GM19467 (cell line): ENCODE data around the gene RNF212B.
A peak's percentile ranks its signal among the peaks of the same experiment; 100 is the strongest.
"Not testable (repeated sequence)": the region's sequence is repeated elsewhere in the genome, so short reads cannot be mapped to it uniquely, and the experiment has no call there.

Source experiments
- ATAC-seq: cut with Tn5 transposase; IDR thresholded peaks from one replicate; pipeline ENCODE4 v1.9.1; 2021; ENCODE audit warnings: mild to moderate bottlenecking, moderate library complexity; ENCODE audit not compliant: unreplicated experiment

Gene RNF212B

DNA sequence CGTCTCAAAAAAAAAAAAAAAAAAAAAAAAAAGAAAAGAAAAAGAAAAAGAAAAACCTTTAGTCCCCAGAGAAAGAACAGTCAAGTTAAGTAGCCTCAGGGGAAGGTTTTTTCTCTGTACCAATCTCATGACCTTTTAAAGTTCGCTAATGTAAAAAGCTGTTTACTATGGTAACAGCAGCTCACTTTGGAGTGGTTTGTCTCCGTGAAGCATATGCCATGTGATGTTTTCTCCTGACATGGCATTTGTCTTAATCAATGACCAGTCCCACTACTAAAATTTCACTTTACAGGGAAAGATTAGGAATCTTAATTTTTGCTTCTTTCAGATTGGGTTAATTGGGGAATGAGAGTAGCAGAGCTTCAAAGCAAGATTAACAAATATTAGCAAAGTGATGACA is 4.3 kb downstream of the RNF212B start:
- ATAC-seq = no peak

DNA sequence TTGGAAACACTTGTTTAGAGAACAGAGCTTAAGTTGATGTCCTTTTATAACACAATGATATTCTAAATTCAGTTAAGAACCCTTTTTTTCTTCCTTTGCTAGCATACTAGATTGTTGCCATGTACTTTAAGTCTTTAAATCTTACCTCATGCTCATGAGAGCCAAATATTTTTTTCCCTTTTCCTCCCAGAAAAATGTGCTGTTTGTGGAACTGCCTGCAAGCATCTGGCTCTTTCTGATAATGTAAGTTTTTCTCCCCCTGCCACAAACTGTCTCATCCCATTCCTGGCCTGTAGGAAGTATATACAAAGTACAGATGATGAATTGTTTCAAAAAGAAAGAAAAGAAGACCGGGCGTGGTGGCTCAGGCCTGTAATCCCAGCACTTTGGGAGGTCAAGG is 5.3 kb downstream of the RNF212B start:
- no peak for ATAC-seq

DNA sequence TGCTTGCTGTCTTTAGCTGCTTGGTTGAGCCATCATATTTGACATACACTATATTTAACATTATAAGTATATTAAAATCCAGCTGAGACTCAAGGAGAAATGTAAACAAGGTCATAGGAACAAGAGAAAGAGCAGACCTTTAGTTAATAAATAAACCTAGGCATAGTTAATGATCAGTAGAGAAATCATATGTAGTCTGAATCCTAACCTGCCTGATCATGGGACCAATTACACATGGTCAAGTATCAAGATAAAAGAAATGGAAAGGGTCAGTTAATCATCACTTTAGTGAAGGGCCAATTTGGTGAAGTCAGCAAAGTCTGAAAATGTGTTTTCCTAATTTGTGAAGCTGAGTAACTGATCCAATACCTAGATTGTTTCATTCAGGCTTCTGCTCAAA is 7.5 kb downstream of the RNF212B start:
- ATAC-seq = no peak

DNA sequence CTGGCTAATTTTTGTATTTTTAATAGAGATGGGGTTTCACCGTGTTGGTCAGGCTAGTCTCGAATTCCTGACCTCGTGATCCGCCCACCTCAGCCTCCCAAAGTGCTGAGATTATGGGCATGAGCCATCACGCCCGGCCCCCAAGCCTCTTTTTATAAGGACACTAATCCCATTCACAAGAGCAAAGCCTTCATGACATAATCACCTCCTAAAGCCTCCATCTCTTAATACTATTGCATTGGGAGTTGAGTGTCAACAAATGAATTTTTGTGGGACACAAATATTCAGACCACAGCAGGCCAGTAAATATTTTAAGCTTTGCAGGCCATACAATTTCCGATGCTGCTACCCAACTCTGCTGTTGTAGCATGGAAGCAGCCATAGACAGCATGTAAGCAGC is 10.9 kb downstream of the RNF212B start:
- ATAC-seq = no peak

DNA sequence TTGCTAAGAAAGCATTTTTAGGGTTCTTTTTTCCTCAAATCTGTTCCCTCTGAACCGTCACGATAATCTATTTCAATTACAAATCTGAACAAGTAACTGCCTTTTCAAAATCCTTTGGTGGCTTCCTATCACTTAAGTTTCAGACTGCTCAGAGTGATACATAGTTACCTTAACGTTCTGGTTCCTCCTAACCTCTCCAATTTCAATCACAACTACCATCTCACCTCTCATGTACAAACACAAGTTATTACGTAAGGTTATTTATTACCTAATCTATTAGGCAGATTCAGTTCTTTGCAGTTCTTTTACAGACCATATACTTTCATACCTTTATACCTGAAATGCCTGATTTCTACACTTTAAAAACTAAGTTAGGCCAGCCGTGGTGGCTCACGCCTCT is 12.1 kb downstream of the RNF212B start:
- no peak for ATAC-seq

DNA sequence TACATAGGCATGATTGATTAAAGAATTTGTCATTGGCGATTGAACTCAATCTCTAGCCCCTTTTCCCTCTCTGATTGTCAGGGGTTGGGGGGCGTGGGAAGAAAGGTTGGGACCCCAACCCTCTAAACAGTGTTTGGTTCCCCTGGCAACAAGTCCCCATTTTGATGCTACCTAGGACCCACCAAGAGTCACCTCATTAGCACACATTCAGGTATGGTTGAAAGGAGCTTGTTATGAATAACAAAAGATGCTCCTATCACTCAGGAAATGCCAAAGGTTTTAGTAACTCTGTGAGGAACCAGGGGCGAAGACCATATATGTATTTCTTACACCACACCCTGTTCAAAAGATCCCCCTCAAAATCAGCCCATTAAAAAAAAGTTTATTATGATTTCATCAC is 14.3 kb downstream of the RNF212B start:
- no peak for ATAC-seq

DNA sequence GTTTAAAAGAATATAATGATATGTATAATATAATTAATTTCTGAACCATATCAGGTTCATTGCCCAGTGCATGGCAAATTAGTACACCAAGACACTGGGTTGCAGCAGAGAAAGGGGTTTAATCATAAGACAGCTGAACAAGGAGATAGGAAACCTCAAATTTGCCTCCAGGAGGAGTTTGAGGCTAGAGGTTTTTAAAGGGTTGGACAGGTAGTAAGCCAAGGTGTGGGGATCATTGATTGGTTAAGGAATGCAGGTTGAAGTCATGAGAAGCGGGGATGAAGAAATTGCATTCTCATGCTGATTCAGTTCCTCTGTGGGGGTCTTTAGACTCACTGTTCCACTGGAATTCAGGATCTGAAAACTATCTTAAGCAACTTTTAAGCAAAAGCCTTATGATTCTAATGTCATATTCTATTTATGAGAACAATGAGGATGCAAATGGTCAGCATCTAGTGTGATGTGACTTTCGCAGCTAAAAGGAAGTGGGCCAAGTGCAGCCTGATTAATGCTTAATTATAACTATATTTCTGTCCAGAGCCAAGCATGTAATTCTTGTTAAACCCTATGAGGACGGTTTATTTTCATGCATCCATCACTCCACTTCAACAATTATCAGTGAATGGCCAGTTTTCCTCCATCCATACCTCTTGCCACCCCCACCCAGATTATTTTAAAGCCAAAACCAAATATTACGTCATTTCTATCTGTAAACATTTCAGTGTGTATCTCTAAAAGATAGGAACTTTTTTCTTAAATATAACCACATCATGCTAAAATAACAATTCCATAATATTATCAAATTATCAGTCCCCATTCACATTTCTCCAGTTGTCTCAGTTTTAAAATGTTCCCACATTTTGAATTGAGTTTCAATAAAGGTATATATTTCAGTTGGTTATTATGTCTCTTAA is 14.9 kb downstream of the RNF212B start:
- ATAC-seq = no peak

DNA sequence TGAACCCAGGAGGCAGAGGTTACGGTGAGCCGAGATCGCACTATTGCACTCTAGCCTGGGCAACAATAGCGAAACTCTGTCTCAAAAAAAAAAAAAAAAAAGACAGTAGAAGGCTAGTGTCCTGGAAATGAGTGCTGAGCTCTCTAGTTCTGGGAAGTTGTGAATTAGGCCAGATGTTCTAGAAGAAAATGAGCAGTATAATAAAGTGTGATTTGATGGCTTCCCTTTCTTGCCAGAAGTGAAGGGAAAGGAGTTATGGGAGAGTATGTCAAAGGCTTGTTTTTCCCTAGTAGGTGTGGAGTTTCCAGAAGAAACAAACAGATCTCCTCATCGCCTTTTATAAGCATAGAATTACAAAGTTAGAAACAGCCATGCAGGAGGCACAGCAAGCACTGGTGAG is 20.5 kb downstream of the RNF212B start:
- ATAC-seq = no peak

DNA sequence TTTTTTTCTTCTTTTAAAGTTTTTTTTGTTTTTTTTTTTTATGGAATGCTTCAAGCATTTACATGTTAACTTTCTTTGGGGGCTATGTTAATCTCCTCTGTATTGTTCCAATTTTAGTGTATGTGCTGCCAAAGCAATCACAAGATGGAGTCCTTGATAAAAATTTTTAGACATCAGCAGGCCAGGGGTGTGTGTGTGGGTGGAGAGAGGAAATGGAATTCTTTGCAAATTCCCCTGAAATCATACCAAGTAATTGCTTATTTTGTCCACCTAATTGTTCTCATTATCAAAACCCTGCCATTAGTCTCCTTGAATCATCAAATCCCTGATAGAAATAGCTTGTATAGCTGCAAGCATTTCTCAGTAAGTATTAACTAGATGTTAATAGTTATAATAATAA is 21.7 kb downstream of the RNF212B start:
- no peak for ATAC-seq

DNA sequence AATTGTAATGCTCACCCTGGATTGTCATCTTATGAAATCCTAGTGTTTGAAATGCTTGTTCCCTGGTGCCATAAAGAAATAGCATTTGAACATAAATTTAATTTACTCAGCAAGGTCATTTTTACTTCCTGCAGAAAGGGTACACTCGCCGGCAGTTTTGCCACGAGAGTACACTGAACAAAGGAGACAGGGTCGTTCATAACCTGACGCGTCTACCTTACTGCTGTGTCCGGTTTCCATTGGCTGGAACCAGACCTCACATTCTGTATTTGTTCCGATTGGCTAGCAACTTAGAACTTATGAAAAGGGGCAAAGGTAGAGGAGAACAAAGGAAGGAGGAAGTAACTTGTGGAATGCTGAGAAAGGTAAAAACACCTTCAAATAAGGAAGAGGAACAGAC is 23.1 kb downstream of the RNF212B start:
- ATAC-seq = not testable (repeated sequence)

DNA sequence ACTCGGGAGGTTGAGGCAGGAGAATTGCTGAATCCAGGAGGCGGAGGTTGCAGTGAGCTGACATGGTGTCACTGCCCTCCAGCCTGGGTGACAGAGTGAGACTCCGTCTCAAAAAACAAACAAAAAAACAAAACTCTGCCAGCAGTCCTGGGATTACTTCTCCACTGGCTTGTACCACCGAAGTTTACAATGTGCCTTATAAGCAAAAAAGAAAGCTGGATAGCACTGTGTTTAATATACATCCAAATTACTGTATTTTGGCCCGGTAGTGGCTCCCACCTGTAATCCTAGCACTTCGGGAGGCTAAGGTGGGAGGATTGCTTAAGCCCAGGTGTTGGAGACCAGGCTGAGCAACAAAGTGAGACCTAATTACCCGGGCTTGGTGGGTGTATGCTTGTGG is 31.5 kb downstream of the RNF212B start:
- ATAC-seq = no peak

DNA sequence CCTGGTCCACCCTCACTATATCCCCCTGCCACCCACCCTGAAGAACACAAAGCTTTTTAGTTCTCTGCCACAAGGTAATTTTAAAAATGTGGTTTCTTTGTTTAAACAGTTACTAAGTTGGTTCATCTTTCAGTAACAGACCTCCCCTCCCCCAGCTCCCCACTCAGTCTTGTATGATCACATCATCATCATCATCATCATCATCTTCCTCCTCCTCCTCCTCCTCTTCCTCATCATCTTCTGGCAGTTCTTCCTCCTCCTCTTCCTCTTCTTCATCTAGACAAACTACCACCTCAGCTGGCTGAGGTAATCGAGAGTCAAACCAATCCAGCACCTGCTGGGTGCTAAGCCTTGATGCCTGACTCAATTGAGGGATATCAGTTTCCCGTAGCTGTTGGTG is 37.7 kb downstream of the RNF212B start:
- ATAC-seq = no peak

DNA sequence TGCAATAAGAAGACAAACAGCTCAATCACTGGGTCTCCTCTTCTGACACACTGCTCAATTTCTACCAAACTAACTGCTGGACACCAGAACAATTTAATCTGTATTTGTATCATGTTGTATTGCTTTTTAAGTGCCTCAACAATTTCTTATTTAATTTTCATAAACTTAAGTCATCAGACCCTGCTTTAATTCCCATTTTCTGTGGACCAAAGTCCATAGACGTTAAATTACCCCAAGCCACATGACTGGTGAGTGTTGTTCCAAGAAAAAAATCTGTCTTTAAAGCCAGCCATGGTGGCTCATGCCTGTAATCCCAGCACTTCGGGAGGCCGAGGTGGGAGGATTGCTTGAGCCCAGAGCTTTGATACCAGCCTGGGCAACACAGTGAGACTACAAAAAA is 39.5 kb downstream of the RNF212B start:
- no peak for ATAC-seq

DNA sequence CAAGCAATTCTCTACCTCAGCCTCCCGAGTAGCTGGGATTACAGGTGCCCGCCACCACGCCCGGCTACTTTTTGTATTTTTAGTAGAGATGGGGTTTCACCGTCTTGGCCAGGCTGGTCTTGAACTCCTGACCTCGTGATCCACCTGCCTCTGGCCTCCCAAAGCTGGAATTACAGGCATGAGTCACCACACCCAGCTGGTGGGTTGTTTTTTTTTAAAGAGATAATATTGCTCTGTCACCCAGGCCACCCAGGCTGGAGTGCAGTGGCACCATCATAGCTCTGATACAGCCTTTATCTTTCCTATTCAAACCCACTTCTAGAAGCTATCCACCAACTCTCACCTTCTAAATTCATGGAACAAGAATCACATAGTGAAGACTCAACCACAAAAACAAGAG is 40.2 kb downstream of the RNF212B start:
- not testable (repeated sequence) for ATAC-seq

DNA sequence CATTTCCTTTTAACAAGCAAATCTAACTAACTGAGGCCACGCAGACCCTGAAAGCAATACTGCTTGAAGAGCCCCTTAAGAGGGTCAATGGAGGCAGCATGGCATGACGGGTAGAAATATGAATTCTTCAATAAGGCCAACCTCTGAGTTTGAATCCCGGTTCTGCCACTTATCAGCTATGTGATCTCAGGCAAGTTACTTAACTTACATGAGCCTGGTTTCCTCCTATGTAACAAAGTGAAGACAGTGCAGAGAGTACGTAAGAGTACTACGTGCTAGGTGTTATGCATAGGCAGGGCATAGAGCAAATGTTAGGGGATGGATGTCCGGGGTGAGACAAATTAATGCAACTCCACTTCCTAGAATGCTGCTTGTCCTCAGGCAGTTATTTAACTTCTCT is 43.5 kb downstream of the RNF212B start:
- ATAC-seq = no peak

DNA sequence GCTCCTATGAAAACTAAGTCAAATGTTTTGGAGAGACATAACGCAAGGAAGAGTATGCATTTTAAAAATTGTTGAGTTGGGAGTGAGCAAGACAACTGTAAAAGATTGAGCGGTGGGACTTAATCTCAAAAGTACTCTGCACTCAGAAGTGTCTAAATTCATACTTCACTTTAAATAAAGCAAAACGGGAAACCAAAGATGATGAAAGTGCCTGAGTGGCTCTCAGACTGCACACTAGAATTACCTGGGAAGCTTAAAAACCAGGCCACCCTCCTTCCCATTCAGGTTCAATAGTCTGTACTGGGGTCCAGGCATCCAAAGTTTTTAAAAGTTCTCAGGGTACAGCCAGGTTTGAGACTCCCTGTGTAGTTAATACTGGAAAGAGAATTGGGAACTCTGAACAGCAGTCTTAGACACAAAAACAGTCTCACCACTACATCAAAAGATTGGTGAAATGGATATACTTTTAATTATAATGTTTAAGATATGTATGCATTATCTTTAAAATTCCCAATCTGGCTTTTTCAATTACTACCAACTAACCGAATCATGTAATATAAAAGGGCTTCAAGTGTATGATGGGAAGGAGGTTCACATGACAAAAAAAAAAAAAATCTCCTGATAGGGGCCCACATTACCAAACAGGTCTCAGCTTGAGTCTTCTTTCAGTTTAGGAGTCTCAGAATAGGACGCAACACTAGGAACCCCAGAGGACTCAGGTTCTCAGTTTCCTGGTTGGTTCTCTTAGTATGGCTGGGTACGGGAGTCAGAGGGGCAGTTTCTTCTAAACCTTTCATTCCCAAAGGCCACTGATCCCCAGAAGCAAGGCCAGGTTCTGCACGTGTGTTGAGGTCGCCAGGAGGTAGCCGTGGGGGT is 47.2 kb downstream of the RNF212B start:
- ATAC-seq = no peak

DNA sequence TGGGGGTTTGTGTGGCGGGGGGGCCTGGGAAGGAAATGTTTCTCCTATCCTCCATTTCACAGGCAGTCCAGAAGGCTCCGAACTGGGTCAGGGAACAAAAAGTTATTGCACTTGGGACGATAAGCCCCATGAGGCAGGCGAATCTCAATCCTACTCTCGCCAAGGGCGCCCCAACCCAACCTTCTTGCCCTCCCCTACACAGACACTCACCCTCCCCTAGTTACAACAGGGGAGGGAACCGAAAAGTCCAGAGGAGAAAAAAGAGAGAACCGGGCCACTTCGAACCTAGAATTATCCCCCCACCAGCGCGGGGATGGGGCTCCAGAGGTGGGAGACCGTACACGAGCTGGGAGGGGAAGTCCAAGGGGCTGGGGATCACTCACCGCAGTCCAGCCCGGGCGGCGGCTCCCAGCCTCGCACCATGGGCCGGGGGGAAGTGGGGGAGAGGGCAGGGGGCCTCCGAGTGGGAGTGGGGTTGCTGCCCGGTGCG is 47.8 kb downstream of the RNF212B start:
- peak; percentile 13 for ATAC-seq

DNA sequence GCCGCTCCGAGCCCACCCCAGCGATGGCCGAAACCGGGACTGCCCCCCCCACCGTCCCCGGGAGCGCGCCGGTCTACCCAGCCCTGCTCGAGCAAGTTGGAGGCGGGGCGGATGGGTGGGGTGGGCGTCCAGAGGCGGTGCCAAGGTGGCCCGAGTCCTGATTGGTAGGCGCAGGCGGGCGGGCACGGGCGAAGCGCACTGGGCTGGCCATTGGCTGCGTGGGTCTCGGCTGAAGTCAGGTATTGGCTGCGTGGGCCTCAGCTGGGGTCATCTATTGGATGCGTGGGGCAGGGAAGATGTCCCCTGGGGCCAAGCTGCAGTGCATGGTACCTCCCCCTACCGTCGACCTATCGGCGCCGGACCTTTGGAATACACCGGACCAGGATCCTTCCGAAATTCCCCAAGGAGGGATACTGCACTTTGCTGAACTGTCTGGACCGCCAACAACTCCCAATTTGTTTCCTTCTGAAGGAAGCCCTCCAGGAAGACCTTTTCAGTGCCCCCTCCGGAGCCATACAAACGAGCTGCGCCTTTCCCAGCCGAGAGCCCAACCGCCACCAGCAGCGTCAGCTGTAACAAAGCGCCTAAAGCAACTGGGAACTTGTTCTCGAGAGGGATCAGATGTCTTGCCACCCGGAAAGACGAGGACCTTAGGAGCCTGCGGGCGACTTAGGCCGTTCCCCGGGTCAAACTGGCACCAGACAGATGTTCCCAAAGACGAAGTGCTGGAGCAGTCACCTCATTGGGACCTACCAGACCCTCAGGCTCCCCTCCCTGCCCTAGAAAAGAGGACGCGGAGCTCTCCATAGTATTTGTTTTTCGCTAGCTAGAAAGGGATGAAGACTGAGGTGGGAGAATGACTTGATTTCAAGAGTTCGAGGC is 48.5 kb downstream of the RNF212B start, which contains the start of gene HOMEZ:
Gene HOMEZ, minus strand, starts transcription at position 113 of the 882 bp plus-strand sequence. CDS start 180 bp downstream, outside the sequence.
- peak; percentile 97 for ATAC-seq

DNA sequence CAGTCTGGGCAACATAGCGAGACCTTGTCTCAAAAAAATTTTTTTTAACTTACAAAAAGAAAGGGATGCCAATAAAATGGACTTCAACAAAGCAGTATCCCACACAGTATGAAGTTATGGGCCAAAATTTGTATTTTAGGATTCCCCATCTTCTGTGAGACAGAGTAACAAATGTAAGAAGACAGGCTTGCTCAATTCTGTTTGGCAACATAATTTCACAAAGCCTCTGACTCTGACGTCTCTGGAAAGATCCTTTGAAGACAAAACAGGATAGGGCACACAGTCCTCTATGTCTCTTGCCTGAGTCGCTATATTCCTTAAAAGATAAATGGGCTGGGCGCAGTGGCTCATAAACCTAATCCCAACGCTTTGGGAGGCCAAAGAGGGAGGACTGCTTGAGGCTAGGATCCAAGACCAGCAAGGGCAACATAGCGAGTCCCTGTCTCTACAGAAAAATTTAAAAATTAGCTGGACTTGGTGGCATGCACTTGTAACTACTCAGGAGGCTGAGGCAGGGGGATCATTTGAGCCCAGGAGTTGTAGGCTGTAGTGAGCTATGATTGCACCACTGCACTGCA is 49.3 kb downstream of the RNF212B start:
- no peak for ATAC-seq
